Measurements from ENCODE around the gene ZNF385C. TPM values are rescaled to one million over a fixed set of nuclear protein-coding genes. Genes with fewer than 3 reads are reported as not detected.
"Not testable (repeated sequence)": the region's sequence is repeated elsewhere in the genome, so short reads cannot be mapped to it uniquely, and the experiment has no call there.

Gene ZNF385C
- total RNA-seq, 4 donors from 2014 or later: 0.27 to 0.48 TPM; not detected in 2

DNA sequence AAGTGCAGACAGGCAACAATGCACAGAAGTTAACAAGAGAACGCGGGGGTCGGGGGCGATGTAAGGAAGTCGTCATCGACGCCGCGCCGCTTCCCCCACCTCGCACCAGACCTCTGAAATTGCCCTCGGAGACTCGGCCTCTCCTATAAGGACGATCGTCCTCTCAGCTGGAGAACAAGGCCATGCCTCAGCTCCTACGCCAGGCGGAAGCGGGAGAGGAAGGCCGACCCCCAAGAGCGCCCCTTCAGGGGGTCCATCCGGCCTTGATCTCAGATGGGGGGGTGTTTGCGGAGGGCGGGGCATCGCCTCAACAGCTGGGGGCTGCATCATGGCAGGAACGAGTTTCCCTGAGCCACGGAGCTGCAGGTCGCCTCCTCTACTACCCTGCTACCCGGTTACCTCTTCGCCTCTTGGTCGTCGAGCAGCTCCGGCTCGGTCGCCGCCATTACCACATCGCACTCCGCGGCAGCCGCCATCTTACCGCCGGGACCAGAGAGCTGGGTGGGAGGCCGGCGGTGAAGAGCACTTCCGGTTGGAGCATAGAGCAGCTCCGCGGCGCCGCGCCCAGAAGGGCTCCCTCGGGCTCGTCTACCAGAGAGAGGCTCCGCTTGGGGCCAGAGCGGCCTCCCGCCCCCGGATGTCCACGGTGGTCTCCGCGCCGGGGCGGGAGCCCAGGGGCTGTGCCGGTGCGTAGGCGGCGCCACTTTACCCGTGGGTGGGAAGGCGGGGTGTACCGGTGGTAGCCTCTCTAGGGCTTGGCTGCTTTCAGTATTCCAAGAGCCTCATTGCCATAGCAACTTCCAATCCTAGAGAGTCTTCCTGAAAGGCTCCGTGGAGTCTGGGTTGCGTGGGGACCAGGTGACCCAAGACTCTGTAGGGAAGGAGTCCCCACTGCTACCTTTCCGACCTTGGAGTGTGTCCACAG, 81.1 kb downstream of the ZNF385C start, which contains the start of gene DNAJC7:
DNAJC7 (minus strand) TSS at position 499 of the 925 bp plus-strand sequence; CDS start at position 476, 23 bp downstream.
- Histone ChIP-seq H3K4me1 (peaks cover 28 to 65% (median 52%) of the 10 kb centered on the region in 4 donors), H3K36me3 (peaks cover 0 to under 1% (median 0%) of the 10 kb centered on the region in 4 donors), H3K27ac (peak within 1 kb of the TSS; percentile 90 to 95 (median 92)), H3K4me3 (peak within 1 kb of the TSS; percentile 81 to 92 (median 86)), H3K9me3 (no peaks in the 10 kb centered on the region), H3K27me3 (no peaks in the 10 kb centered on the region)
- DNase-seq: peak; percentile 91
- in situ Hi-C loops (cut with MboI; ENCODE audit: low pct_ligation_motif_present in 1 of 4, low pct_unique_long_range_greater_than_20kb in 1 of 4, low sequenced_read_pairs in 3 of 4) (no loop called here), intact Hi-C loops (cut with DNase I; ENCODE audit: low total_unique reads) (loop anchor here (10.0 kb wide), 1 partner anchor 52 kb away; the partner anchor contains the start of gene CNP)
- WGBS, 2 donors (ENCODE audit: low coverage in 1 of 2): 0% methylated on average over 11 to 61 of the region's 70 CpGs
- TF ChIP-seq POLR2AphosphoS5 (IDR thresholded peaks at IDR 0.05) (peak; percentile 31 to 88 (median 83)), POLR2A (IDR thresholded peaks at IDR 0.05) (peak; percentile 81)
- TF ChIP-seq, protein P1, sequence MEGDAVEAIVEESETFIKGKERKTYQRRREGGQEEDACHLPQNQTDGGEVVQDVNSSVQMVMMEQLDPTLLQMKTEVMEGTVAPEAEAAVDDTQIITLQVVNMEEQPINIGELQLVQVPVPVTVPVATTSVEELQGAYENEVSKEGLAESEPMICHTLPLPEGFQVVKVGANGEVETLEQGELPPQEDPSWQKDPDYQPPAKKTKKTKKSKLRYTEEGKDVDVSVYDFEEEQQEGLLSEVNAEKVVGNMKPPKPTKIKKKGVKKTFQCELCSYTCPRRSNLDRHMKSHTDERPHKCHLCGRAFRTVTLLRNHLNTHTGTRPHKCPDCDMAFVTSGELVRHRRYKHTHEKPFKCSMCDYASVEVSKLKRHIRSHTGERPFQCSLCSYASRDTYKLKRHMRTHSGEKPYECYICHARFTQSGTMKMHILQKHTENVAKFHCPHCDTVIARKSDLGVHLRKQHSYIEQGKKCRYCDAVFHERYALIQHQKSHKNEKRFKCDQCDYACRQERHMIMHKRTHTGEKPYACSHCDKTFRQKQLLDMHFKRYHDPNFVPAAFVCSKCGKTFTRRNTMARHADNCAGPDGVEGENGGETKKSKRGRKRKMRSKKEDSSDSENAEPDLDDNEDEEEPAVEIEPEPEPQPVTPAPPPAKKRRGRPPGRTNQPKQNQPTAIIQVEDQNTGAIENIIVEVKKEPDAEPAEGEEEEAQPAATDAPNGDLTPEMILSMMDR (IDR thresholded peaks at IDR 0.05): no peak

DNA sequence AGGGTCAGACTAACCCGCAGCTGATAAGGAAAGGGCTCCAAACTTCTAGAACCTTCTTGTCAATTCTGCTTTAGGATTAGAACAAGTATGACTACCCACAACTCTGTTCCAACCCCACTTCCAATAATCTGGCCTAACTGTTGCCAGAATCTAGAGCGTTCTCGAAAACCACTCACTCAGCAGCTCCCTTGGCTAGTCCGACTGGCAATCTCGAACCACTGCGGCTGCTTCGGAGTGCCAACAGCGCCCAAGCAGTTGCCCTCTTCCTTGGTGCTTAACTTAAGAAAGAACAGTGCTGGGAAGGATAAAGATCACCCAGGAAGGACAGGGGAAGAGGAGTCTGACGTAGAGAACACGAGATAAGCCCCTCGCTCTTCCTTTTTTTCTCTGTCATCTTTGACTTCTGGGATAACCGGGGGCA, 81.9 kb downstream of the ZNF385C start:
- Histone ChIP-seq H3K36me3 (no peaks in the 10 kb centered on the region), H3K4me1 (peaks cover 28 to 69% (median 53%) of the 10 kb centered on the region in 4 donors), H3K9me3 (no peaks in the 10 kb centered on the region), H3K27ac (peak overlapping the region; percentile 90 to 95 (median 92)), H3K27me3 (no peaks in the 10 kb centered on the region), H3K4me3 (peak overlapping the region; percentile 81 to 92 (median 86))
- DNase-seq: no peak
- intact Hi-C loops (cut with DNase I; ENCODE audit: low total_unique reads) (loop anchor here (10.0 kb wide), 1 partner anchor 52 kb away; the partner anchor contains the start of gene CNP), in situ Hi-C loops (cut with MboI; ENCODE audit: low pct_ligation_motif_present in 1 of 4, low pct_unique_long_range_greater_than_20kb in 1 of 4, low sequenced_read_pairs in 3 of 4) (no loop called here)
- TF ChIP-seq, protein P1 (IDR thresholded peaks at IDR 0.05): no peak
- no peak for TF ChIP-seq POLR2AphosphoS5 (IDR thresholded peaks at IDR 0.05)
- 1 to 20% methylated on average over 3 to 12 of the region's 12 CpGs for WGBS, 2 donors (ENCODE audit: low coverage in 1 of 2)

DNA sequence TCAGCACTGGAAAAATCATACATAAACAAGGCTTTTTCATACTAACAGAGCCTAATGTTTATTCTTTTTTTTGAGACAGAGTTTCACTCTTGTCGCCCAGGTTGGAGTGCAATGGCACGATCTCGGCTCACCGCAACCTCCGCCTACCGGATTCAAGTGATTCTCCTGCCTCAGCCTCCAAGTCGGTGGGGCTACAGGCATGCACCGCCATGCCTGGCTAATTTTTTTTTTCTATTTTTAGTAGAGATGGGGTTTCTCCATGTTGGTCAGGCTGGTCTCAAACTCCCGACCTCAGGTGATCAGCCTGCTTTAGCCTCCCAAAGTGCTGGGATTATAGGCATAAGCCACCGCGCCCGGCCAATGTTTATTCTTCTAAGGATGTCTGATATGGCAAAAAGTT, 84.5 kb downstream of the ZNF385C start:
- DNase-seq; H3K4me3 ChIP-seq; in situ Hi-C loops (cut with MboI; ENCODE audit: low pct_ligation_motif_present in 1 of 4, low pct_unique_long_range_greater_than_20kb in 1 of 4, low sequenced_read_pairs in 3 of 4); H3K27ac ChIP-seq; H3K36me3 ChIP-seq; H3K9me3 ChIP-seq; H3K27me3 ChIP-seq: not testable (repeated sequence)
- WGBS, 2 donors (ENCODE audit: low coverage in 1 of 2): 89 to 91% methylated on average over 10 to 12 of the region's 12 CpGs
- intact Hi-C loops (cut with DNase I; ENCODE audit: low total_unique reads): loop anchor here (10.0 kb wide), 1 partner anchor 49 kb away; the partner anchor contains the start of gene CNP
- peaks cover 19 to 73% (median 49%) of the 10 kb centered on the region in 4 donors for H3K4me1 ChIP-seq

DNA sequence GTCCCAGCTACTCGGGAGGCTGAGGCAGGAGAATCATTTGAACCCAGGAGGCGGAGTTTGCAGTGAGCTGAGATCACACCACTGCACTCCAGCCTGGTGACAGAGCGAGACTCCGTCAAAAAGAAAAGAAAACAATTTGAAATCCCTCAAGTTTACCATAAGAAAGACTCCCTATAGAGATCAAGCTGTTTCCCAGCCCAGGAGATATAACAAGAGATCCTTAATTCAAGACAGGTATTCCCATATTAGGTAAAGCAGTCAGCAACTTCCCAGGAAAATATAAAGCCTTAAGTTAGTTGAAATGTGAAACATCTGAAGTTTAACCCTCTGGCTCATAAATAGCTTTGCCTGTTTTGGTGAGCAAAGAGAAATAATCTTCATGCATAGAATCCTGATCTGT, 85.9 kb downstream of the ZNF385C start:
- H3K9me3 ChIP-seq; DNase-seq; H3K36me3 ChIP-seq; H3K27ac ChIP-seq; H3K27me3 ChIP-seq; in situ Hi-C loops (cut with MboI; ENCODE audit: low pct_ligation_motif_present in 1 of 4, low pct_unique_long_range_greater_than_20kb in 1 of 4, low sequenced_read_pairs in 3 of 4); H3K4me3 ChIP-seq: not testable (repeated sequence)
- intact Hi-C loops (cut with DNase I; ENCODE audit: low total_unique reads): loop anchor here (10.0 kb wide), 1 partner anchor 48 kb away; the partner anchor contains the start of gene CNP
- WGBS, 2 donors (ENCODE audit: low coverage in 1 of 2): 79 to 92% methylated on average over 3 to 4 of the region's 4 CpGs
- H3K4me1 ChIP-seq: peaks cover 15 to 65% (median 40%) of the 10 kb centered on the region in 4 donors

DNA sequence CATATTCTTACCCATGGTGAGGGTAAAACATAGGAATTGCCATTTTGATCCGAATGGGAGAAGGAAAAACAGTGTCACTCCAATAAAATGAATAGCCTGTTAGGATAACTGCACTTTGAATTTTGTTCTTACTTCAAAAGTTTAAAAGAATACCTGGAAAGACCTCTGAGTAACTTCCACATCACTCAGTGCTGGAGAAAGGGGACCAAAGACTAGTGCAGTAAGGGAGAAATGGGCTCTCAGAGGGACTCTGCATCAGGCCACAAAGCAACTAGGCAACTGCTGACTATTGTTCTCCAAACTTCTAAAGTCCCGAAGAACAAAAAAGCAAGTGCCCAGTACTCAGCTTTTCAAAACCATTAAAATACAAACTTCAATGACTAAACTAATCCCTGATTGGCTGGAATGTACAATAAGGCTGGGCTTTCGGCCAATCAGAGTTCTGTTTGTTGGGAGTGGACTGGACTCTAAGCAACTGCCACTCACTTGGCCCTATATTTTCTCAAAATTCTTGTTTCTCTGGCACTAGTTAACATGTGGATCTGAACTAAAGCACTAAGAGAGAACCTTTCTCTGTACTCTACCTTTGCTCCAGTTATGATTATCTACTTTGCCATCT, 87.3 kb downstream of the ZNF385C start:
- WGBS, 2 donors (ENCODE audit: low coverage in 1 of 2): 93 to 95% methylated on average over 3 of the region's 3 CpGs
- H3K27ac ChIP-seq: no peak overlapping the region
- no peak for TF ChIP-seq POLR2AphosphoS5 (IDR thresholded peaks at IDR 0.05)
- TF ChIP-seq EP300 (IDR thresholded peaks at IDR 0.05; ENCODE audit: low read depth): no peak
- TF ChIP-seq, protein P1 (IDR thresholded peaks at IDR 0.05): no peak
- no peak for TF ChIP-seq POLR2A (IDR thresholded peaks at IDR 0.05)

DNA sequence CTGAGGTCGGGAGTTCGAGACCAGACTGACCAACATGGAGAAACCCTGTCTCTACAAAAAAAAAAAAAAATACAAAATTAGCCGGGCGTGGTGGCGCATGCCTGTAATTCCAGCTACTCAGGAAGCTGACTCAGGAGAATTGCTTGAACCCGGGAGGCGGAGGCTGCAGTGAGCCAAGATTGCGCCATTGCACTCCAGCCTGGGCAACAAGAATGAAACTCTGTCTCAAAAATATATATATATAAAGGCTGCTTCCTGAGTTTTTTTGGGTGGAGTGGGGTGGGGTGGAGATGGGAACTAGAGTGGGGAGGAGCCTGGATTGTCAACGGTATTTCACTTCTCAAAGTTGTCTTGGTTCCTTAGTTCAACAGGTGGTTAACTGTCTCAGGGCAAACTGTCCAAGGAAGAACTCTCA, 88.0 kb downstream of the ZNF385C start:
- H3K9me3 ChIP-seq; H3K27me3 ChIP-seq; H3K4me3 ChIP-seq; in situ Hi-C loops (cut with MboI; ENCODE audit: low pct_ligation_motif_present in 1 of 4, low pct_unique_long_range_greater_than_20kb in 1 of 4, low sequenced_read_pairs in 3 of 4); H3K27ac ChIP-seq; H3K36me3 ChIP-seq; DNase-seq: not testable (repeated sequence)
- intact Hi-C loops (cut with DNase I; ENCODE audit: low total_unique reads): loop anchor here (10.0 kb wide), 1 partner anchor 45 kb away; the partner anchor contains the start of gene CNP
- peaks cover 5 to 63% (median 30%) of the 10 kb centered on the region in 4 donors for H3K4me1 ChIP-seq
- 69 to 75% methylated on average over 8 to 9 of the region's 9 CpGs for WGBS, 2 donors (ENCODE audit: low coverage in 1 of 2)

More for the DNA sequence above, 87.3 kb downstream of the ZNF385C start:
- no peaks in the 10 kb centered on the region for H3K27me3 ChIP-seq
- H3K36me3 ChIP-seq: no peaks in the 10 kb centered on the region
- H3K9me3 ChIP-seq: no peaks in the 10 kb centered on the region
- in situ Hi-C loops (cut with MboI; ENCODE audit: low pct_ligation_motif_present in 1 of 4, low pct_unique_long_range_greater_than_20kb in 1 of 4, low sequenced_read_pairs in 3 of 4) (no loop called here), intact Hi-C loops (cut with DNase I; ENCODE audit: low total_unique reads) (loop anchor here (10.0 kb wide), 1 partner anchor 46 kb away; the partner anchor contains the start of gene CNP)
- H3K4me3 ChIP-seq: no peak overlapping the region
- H3K4me1 ChIP-seq: peaks cover 11 to 64% (median 36%) of the 10 kb centered on the region in 4 donors
- no peak for DNase-seq
